Measurements from ENCODE around the gene NDFIP1.

The NDFIP1 gene

DNA sequence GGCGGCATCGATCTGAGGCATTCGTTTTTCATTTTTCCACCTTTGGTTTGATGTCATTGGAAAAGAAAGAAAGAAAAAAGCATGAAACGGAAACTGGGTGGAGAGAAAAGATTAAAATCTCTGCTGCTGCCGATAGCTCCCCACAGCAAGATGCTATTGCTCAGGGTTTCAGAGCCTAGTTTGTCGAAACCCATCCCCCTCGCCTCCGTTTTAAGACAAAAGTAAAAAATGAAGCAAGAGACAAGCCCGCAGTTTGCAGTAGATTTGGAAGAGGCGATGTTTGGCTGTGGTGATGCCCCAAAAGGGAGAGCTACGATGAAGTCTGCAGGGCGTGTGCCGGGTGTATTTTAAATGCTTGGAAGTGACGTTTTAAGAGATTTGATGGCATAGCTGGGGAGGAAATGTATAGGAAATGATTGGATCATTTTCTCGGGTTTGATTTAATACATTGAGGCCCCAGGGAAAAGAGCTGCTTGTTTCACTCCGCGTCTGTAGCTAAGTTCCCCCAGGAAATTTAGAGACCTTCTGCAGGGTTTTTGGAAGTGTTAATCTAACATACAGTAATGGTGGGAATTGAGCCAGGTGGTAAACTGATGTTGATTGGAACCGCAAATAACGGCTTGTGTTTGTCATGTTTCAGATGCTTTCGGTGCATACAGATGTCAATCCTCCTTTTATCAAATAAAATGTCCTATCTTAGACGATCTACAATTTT is 909 bp downstream of the NDFIP1 start:
- TF ChIP-seq, protein P1, sequence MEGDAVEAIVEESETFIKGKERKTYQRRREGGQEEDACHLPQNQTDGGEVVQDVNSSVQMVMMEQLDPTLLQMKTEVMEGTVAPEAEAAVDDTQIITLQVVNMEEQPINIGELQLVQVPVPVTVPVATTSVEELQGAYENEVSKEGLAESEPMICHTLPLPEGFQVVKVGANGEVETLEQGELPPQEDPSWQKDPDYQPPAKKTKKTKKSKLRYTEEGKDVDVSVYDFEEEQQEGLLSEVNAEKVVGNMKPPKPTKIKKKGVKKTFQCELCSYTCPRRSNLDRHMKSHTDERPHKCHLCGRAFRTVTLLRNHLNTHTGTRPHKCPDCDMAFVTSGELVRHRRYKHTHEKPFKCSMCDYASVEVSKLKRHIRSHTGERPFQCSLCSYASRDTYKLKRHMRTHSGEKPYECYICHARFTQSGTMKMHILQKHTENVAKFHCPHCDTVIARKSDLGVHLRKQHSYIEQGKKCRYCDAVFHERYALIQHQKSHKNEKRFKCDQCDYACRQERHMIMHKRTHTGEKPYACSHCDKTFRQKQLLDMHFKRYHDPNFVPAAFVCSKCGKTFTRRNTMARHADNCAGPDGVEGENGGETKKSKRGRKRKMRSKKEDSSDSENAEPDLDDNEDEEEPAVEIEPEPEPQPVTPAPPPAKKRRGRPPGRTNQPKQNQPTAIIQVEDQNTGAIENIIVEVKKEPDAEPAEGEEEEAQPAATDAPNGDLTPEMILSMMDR (IDR thresholded peaks at IDR 0.05; ENCODE audit: low read depth, low read length, missing control alignments) = no peak
- no peak for DNase-seq (ENCODE audit: extremely low read depth, low read depth)
- H3K4me3 ChIP-seq (replicated peaks; ENCODE audit: low read depth, low read length) = peak overlapping the region; percentile 94

DNA sequence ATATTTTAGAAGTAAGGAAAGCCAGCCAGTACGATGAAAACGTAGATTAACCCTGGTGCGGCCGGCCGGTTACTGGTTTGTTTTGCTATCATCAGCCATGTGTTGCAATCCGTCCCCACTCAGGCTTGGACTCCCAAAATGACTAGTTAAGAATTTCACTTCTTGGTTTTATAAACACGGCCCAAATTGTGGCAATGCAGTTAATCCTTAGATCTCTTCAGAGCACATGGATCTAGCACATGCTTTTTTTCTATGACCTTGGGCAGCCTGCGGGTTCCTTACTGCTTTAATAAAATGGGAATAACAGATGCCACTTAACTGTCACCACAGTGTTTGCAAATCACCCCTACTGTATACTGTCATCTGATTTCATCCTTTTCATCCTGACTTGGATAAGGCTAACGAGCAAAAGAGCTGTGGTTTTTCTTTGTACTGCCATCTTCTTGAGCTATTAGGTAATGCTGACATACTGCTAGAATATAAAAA is 1.5 kb downstream of the NDFIP1 start:
- no peak for DNase-seq (ENCODE audit: extremely low read depth, low read depth)
- TF ChIP-seq, protein P1 (IDR thresholded peaks at IDR 0.05; ENCODE audit: low read depth, low read length, missing control alignments) = no peak
- H3K4me3 ChIP-seq (replicated peaks; ENCODE audit: low read depth, low read length) = peak overlapping the region; percentile 94

DNA sequence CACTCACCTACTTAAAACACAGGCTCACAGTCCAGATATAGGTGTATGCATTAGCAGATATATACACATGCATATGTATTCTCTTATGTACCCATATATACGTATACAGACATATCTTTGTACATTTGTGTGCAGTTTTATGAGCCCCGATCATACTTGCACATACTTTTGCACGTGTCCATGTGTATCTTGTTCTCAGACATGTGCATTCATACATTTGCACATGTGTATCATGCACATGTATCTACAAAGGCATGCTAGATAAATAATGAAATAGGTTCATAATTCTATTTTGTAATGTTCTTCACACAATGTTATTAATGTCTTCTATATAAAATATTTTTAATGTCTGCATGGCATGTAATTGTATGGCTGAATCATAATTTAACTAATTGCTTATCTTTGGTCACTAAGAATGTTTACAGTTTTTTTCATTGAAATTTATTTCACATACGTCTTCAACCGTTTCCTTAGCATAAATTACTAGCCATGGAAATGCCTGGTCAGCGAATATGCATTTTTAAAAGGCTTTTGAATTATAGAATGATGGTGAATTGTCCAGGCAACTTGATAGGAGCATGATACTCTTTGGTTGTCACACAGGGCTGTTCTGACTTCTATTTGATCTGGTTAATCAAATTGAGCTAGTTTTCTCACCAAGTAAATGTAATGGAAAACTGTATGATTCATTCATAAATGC is 2.6 kb downstream of the NDFIP1 start:
- H3K4me3 ChIP-seq (replicated peaks; ENCODE audit: low read depth, low read length) = peak overlapping the region; percentile 94; the same call in 1 of the 2 replicates
- no peak for DNase-seq (ENCODE audit: extremely low read depth, low read depth)
- TF ChIP-seq, protein P1 (IDR thresholded peaks at IDR 0.05; ENCODE audit: low read depth, low read length, missing control alignments) = no peak

DNA sequence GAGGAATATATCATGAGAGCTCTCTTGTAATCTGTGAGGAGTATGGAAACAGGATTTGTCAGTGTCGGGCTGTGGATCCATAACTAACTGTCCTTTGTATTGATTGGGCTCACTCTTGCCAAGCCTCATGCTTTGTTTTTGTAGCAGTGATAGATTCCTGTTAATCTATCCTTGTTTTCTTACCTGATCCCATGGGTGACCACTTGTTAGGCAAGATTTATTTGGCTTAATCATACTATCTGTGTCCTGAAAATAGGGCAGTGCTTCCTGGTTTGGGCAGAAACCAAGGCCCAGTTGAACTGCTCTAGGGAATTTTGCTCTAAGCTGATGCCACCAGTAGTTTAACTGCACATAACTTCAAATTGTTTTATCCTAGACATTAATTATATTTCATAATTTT is 6.1 kb downstream of the NDFIP1 start:
- no peak overlapping the region for H3K4me3 ChIP-seq (replicated peaks; ENCODE audit: low read depth, low read length)
- TF ChIP-seq, protein P1 (IDR thresholded peaks at IDR 0.05; ENCODE audit: low read depth, low read length, missing control alignments) = no peak
- DNase-seq (ENCODE audit: extremely low read depth, low read depth) = no peak

DNA sequence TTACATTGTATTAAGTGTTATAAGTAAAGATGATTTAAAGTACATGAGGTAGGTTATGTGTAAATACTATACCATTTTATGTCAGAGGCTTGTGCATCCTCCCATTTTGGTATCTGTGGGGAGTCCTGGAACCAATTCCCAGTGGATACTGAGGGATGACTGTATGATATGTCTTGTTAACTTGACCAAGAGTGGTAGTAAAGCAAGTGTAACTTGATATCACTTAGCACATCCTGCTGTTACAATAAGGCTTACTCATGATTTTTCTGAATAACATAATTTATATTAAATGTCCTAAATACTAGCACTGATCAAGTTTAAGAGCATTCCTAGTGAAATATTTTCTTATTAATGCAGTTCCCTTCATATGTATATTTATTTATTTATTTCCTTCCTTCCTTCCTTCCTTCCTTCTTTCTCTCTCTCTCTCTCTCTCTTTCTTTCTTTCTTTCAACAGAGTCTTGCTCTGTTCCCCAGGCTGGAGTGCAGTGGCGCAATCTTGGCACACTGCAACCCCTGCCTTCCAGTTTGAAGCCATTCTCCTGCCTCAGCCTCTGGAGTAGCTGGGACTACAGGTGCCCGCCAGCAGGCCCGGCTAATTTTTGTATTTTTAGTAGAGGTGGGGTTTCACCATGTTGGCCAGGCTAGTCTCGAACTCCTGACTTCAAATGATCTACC is 7.5 kb downstream of the NDFIP1 start:
- DNase-seq (ENCODE audit: extremely low read depth, low read depth) = peak; percentile 15
- TF ChIP-seq, protein P1 (IDR thresholded peaks at IDR 0.05; ENCODE audit: low read depth, low read length, missing control alignments) = no peak
- no peak overlapping the region for H3K4me3 ChIP-seq (replicated peaks; ENCODE audit: low read depth, low read length)

DNA sequence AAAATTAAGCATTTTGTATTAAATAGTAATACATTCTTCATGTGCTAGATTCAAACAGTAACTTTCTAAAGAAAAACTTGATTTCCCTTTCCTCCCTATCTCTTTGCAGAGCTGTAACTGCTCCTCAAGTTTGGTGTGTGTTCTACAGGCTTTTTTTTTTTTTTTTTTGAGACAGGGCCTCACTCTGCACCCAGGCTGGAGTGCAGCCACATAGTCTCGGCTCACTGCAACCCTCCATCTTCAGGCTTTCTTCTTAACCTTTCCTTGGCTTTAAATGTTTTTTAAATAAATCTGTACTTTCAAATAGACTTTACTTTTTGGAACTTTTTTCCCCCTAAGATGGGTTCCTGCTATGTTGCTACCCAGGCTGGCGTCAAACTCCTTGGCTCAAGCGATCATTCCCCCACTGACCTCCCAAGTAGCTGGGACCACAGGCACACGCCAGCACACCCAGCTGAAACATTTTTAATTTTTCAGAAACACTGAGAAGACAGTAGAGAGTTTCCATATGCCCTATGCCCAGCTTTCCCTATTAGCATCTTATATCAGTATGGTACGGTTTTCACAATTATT is 9.1 kb downstream of the NDFIP1 start:
- no peak overlapping the region for H3K4me3 ChIP-seq (replicated peaks; ENCODE audit: low read depth, low read length)
- TF ChIP-seq, protein P1 (IDR thresholded peaks at IDR 0.05; ENCODE audit: low read depth, low read length, missing control alignments) = no peak
- DNase-seq (ENCODE audit: extremely low read depth, low read depth) = no peak
